Measurements from ENCODE around the gene TALDO1.

Gene TALDO1

DNA sequence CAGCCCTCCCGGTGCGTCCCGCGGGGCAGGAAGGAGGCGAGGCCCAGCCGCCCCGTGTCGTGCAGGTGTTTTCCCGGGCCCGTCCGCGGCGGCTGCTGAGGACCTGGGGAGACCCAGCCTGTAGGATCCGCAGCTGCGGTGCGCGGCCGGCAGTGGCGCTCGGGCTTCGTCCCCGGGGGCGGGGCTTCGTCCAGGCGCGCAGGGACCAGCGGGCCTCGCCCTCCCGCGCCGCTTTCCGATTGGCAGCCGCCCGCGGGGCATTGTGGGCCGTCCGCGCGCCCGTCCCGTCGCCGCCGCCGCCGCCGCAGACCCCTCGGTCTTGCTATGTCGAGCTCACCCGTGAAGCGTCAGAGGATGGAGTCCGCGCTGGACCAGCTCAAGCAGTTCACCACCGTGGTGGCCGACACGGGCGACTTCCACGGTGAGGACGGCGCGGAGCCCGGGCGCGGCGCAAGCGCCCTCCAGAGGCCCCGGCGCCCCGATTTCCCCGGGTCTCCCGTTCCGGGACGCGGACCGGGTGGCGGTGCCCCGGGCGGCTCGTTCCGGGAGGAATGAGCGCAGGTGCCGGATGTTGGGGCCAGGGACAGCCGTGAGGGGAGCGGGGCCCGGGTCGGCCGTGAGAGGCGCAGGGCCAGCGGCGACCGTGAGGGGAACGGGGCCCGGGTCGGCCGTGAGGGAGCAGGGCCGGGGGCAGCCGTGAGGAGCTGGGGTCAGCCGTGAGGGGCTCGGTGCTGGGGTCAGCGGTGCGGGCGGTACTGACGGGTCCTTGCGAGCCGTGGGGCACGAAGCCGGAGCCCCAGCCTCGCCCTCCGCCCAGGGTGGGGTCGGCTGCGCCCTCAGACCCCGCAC lies at the start of gene TALDO1:
Gene TALDO1 (plus strand): TSS at position 307 of the 849 bp plus-strand sequence. CDS start 18 bp downstream, at position 325.
- Histone ChIP-seq H3K4me1 (ENCODE audit: control insufficient read depth, insufficient read depth, low read length) (peaks cover 1% of the 10 kb centered on the region; the same call in 1 of the 2 replicates), H3K36me3 (ENCODE audit: control insufficient read depth, insufficient read depth, low read length) (no peaks in the 10 kb centered on the region), H3K27me3 (ENCODE audit: control insufficient read depth, insufficient read depth, low read length) (no peaks in the 10 kb centered on the region), H3K9me3 (ENCODE audit: control insufficient read depth, insufficient read depth, low read length) (no peaks in the 10 kb centered on the region), H3K4me3 (ENCODE audit: low read length) (peak within 1 kb of the TSS; percentile 64), H3K27ac (ENCODE audit: low read length) (no peak within 1 kb of the TSS)
- WGBS (ENCODE audit: insufficient coverage, insufficient read length): no CpG with 5 or more reads among the region's 112 CpGs
- no peak for DNase-seq (ENCODE audit: low read depth, low spot score)

DNA sequence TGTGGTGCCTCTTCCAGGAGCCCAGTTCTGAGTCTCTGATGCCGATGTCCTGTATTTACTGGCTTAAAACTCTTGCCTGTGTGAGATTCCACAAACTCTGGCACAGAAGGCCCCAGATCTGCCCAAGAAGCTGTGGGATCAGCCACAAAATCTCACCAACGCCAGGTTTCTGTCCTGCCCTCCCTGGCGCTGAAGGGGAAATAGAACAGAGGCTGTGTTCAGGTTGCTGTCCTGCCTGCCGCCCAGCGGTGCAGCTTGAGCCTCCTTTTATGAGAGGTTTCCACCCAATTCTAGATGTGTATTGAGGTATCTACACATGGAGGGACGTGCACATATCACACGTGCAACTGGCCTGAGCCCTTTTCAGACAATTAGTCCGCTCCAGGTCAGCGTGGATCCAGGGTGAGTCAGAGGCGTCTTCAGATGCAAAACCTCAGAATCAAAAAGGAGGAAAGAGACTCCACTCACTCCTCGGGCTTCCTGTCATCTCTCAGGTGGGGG lies 49.4 kb upstream of the TALDO1 start:
- peaks cover 12% of the 10 kb centered on the region for H3K4me1 ChIP-seq (ENCODE audit: control insufficient read depth, insufficient read depth, low read length)
- no peaks in the 10 kb centered on the region for H3K9me3 ChIP-seq (ENCODE audit: control insufficient read depth, insufficient read depth, low read length)
- H3K27me3 ChIP-seq (ENCODE audit: control insufficient read depth, insufficient read depth, low read length): no peaks in the 10 kb centered on the region
- H3K27ac ChIP-seq (ENCODE audit: low read length): no peak overlapping the region
- DNase-seq (ENCODE audit: low read depth, low spot score): no peak
- H3K36me3 ChIP-seq (ENCODE audit: control insufficient read depth, insufficient read depth, low read length): no peaks in the 10 kb centered on the region
- WGBS (ENCODE audit: insufficient coverage, insufficient read length): no CpG with 5 or more reads among the region's 11 CpGs
- H3K4me3 ChIP-seq (ENCODE audit: low read length): no peak overlapping the region

DNA sequence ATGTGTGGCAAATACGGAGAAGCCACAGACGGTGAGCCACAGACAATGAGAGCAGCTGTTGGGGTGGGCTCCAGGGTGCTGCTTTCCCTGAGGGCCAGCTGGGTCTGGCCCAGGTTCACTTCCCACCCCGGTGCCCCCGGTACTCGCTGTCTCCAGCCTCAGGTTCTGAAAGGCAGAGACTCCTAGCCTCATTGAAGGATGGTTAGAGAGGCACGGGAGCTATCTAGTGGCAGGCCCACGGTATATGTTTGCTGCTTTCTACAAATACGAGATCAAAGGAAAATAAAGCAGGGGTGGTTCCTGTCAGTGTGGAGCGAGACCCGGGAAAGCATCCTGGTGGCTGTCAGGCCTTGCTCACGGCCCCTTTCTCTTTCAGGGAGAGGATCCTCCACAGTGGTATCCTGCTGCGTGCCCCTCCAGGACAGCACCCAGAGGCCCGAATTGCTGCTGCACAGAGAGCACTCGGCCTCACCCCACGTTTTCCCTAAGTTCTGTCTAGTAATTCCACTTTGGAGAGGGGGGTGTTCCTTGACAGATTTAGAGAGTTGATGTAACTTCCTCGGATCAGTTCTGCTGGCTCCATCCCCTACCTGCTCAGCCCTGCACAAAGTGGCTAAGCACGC lies 48.7 kb upstream of the TALDO1 start:
- Histone ChIP-seq H3K27ac (ENCODE audit: low read length) (no peak overlapping the region), H3K36me3 (ENCODE audit: control insufficient read depth, insufficient read depth, low read length) (no peaks in the 10 kb centered on the region), H3K4me1 (ENCODE audit: control insufficient read depth, insufficient read depth, low read length) (peaks cover 12% of the 10 kb centered on the region), H3K4me3 (ENCODE audit: low read length) (no peak overlapping the region), H3K27me3 (ENCODE audit: control insufficient read depth, insufficient read depth, low read length) (no peaks in the 10 kb centered on the region), H3K9me3 (ENCODE audit: control insufficient read depth, insufficient read depth, low read length) (no peaks in the 10 kb centered on the region)
- no CpG with 5 or more reads among the region's 17 CpGs for WGBS (ENCODE audit: insufficient coverage, insufficient read length)
- no peak for DNase-seq (ENCODE audit: low read depth, low spot score)

DNA sequence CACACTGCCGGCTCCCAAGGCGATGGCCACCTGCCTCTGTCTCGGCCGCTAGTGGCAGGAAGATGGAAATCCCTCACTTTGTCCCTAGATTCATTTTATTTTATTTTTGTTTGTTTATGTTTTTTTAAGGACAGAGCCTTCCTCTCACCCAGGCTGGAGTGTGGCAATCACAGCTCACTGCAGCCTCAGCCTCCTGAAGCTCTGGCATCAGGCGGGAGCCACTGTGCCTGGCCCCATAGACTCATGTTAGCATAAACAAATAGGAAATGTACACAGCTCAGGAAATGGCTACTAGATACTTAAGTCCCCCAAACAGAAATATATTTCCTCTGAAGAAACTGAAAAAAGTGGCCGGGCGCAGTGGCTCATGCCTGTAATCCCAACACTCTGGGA lies 48.2 kb upstream of the TALDO1 start:
- Histone ChIP-seq H3K4me3 (ENCODE audit: low read length) (no peak overlapping the region), H3K27me3 (ENCODE audit: control insufficient read depth, insufficient read depth, low read length) (no peaks in the 10 kb centered on the region), H3K9me3 (ENCODE audit: control insufficient read depth, insufficient read depth, low read length) (no peaks in the 10 kb centered on the region), H3K4me1 (ENCODE audit: control insufficient read depth, insufficient read depth, low read length) (peaks cover 8% of the 10 kb centered on the region), H3K27ac (ENCODE audit: low read length) (no peak overlapping the region), H3K36me3 (ENCODE audit: control insufficient read depth, insufficient read depth, low read length) (no peaks in the 10 kb centered on the region)
- WGBS (ENCODE audit: insufficient coverage, insufficient read length): no CpG with 5 or more reads among the region's 7 CpGs
- no peak for DNase-seq (ENCODE audit: low read depth, low spot score)

DNA sequence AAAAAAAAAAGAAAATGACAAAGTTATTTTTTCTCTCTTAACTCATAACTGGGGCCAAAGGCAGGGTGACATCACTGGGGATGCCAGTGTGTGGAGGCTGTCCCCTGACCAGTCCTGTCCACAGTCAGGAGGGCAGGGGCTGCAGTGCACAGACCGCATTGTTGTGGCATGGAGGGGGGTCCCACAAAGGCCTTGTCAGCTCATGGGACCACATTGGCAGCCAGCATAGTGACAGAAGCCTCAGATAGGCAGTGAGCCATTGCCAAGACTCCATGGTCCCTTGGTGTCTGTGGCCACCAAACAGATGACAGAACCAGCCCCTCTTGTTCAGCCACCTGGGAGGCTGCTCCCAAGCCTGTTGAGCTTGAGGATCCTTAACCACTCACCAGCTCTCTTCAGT lies 47.5 kb upstream of the TALDO1 start:
- no CpG with 5 or more reads among the region's 1 CpG for WGBS (ENCODE audit: insufficient coverage, insufficient read length)
- Histone ChIP-seq H3K9me3 (ENCODE audit: control insufficient read depth, insufficient read depth, low read length) (no peaks in the 10 kb centered on the region), H3K27ac (ENCODE audit: low read length) (no peak overlapping the region), H3K27me3 (ENCODE audit: control insufficient read depth, insufficient read depth, low read length) (no peaks in the 10 kb centered on the region), H3K4me1 (ENCODE audit: control insufficient read depth, insufficient read depth, low read length) (peaks cover 3% of the 10 kb centered on the region; the same call in 1 of the 2 replicates), H3K4me3 (ENCODE audit: low read length) (no peak overlapping the region), H3K36me3 (ENCODE audit: control insufficient read depth, insufficient read depth, low read length) (no peaks in the 10 kb centered on the region)
- no peak for DNase-seq (ENCODE audit: low read depth, low spot score)

DNA sequence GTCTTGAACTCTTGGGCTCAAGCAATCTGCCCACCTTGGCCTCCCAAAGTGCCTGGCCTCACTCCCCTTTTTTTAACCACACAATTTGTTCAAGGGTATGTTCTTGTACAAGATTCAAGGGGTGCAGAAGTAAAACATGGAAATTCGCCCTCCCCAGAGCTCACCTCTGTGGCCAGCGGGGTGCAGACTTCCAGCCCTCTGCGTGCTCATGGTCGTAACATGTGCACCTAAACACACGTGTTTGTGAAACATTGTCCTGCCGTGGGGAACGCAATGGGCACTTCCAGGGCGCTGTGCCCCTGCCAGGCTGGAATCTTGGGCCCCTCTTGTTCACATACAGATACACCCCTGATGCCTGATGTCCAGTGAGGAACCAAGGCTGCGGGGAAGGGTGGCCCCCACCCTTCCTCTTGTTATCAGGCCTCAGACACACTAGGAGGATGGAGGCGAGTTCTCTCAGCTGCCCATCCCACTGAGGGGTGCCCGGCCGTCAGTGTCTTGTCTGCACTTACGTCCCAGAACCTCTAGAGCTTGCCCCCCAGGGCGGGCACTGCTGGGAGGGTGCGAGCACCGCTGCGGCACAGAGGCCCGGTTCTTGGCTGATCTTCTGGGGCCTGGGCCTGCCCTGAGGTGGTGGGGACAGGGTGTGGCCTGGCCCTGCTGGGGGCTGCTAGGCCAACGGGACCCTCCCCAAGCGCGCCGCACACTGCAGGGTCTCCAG lies 45.4 kb upstream of the TALDO1 start:
- no CpG with 5 or more reads among the region's 22 CpGs for WGBS (ENCODE audit: insufficient coverage, insufficient read length)
- Histone ChIP-seq H3K27ac (ENCODE audit: low read length) (no peak overlapping the region), H3K27me3 (ENCODE audit: control insufficient read depth, insufficient read depth, low read length) (no peaks in the 10 kb centered on the region), H3K4me1 (ENCODE audit: control insufficient read depth, insufficient read depth, low read length) (peaks cover 10% of the 10 kb centered on the region), H3K4me3 (ENCODE audit: low read length) (no peak overlapping the region), H3K36me3 (ENCODE audit: control insufficient read depth, insufficient read depth, low read length) (no peaks in the 10 kb centered on the region; the same call in 1 of the 2 replicates), H3K9me3 (ENCODE audit: control insufficient read depth, insufficient read depth, low read length) (no peaks in the 10 kb centered on the region)
- DNase-seq (ENCODE audit: low read depth, low spot score): no peak

DNA sequence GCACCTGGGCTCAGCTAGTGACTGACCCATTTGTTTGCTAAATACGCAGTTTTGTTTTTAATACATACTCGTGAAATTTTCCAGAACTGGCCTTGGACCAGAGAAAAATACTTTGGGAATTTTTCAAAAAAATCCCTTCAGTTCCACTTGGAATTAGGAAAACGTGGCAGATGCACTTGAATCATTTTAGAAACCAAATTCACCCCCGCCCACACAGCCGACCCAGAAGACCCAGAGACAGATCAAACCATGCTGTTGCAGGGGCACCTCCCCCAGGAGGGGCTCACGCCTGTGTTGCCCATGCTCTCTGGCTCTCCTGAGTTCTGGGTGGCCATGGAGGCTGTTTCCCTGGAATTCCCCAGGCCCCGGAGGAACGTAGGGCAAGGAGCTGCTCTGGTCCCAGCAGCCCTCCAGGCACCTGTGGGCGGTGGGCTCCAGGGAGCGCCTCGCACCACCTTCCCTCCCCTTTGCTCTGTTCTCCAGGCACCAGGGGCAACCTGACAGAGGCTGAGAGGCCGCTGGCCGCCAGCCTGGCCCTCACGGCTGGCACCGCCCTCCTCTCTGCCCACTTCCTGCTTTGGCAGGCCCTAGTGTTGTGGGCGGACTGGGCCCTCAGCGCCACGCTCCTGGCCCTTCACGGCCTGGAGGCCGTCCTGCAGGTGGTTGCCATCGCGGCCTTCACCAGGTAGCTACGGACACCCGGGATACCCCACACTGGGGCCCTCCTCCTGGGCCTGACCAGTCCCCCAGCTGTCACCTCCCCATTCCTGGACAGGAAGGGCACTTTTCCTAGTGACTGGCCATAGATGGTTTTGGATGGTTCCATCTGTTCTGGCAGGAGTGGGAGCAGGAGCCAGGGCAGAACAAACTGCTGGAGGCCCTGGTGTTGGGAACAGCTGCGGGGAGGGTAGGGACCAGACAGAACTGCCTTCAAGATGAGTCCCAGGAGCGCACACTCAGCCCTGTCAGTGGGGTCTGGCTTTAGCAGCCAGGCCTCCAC lies 44.5 kb upstream of the TALDO1 start:
- Histone ChIP-seq H3K27ac (ENCODE audit: low read length) (no peak overlapping the region), H3K4me1 (ENCODE audit: control insufficient read depth, insufficient read depth, low read length) (peaks cover 18% of the 10 kb centered on the region), H3K36me3 (ENCODE audit: control insufficient read depth, insufficient read depth, low read length) (no peaks in the 10 kb centered on the region; the same call in 1 of the 2 replicates), H3K27me3 (ENCODE audit: control insufficient read depth, insufficient read depth, low read length) (no peaks in the 10 kb centered on the region), H3K4me3 (ENCODE audit: low read length) (no peak overlapping the region), H3K9me3 (ENCODE audit: control insufficient read depth, insufficient read depth, low read length) (no peaks in the 10 kb centered on the region)
- WGBS (ENCODE audit: insufficient coverage, insufficient read length): no CpG with 5 or more reads among the region's 26 CpGs
- DNase-seq (ENCODE audit: low read depth, low spot score): no peak

DNA sequence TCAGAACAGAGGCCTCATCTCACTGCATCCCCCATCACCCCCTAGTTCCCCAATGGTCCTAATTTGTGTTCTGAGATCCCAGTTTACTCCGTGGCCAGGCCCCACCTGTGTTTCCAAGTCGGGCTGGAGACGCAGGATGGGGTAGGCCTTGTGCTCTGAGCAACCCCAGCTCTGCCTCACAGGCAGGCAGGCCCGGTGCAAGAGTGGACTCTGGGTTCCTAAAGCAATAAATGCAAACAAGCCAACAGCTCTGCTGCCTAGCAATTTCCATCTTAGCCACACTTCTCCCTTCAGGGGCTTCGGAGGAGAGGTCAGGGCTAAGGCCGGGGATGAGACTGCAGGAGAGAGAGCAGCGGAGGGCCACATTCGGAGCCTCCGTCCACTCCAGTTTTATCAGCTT lies 43.8 kb upstream of the TALDO1 start:
- no peak overlapping the region for H3K27ac ChIP-seq (ENCODE audit: low read length)

DNA sequence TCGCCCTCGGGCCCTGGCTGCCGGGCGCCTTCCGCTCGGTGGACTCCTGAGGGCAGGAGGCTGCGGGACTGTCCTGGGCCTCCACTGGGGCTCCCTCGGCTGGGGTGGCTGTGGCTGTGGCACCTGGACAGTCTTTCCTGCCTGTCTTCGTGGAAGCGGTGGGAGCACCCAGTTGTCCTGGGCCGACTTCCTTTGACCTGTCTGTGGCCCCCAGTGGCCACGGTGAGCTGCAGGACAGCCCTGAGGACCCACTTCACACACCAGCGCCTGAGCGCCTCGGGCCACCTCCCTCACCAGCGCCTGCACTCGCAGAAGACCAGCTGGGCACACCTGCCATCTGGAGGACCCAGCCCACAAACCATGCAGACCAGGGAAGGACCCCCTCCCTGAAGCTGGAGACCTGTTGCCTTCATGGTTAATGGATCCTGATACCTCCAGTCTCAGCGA lies 43.0 kb upstream of the TALDO1 start:
- no CpG with 5 or more reads among the region's 18 CpGs for WGBS (ENCODE audit: insufficient coverage, insufficient read length)
- Histone ChIP-seq H3K27ac (ENCODE audit: low read length) (no peak overlapping the region), H3K4me3 (ENCODE audit: low read length) (no peak overlapping the region), H3K36me3 (ENCODE audit: control insufficient read depth, insufficient read depth, low read length) (no peaks in the 10 kb centered on the region; the same call in 1 of the 2 replicates), H3K4me1 (ENCODE audit: control insufficient read depth, insufficient read depth, low read length) (peaks cover 22% of the 10 kb centered on the region), H3K27me3 (ENCODE audit: control insufficient read depth, insufficient read depth, low read length) (no peaks in the 10 kb centered on the region), H3K9me3 (ENCODE audit: control insufficient read depth, insufficient read depth, low read length) (no peaks in the 10 kb centered on the region)
- no peak for DNase-seq (ENCODE audit: low read depth, low spot score)

More for the DNA sequence above, 43.8 kb upstream of the TALDO1 start:
- Histone ChIP-seq H3K4me3 (ENCODE audit: low read length) (no peak overlapping the region), H3K9me3 (ENCODE audit: control insufficient read depth, insufficient read depth, low read length) (no peaks in the 10 kb centered on the region), H3K4me1 (ENCODE audit: control insufficient read depth, insufficient read depth, low read length) (peaks cover 19% of the 10 kb centered on the region), H3K27me3 (ENCODE audit: control insufficient read depth, insufficient read depth, low read length) (no peaks in the 10 kb centered on the region), H3K36me3 (ENCODE audit: control insufficient read depth, insufficient read depth, low read length) (no peaks in the 10 kb centered on the region; the same call in 1 of the 2 replicates)
- no CpG with 5 or more reads among the region's 9 CpGs for WGBS (ENCODE audit: insufficient coverage, insufficient read length)
- no peak for DNase-seq (ENCODE audit: low read depth, low spot score)

All from iPS DF 6.9 (cell line).